Measurements from ENCODE around the gene MAGI3.
"Not testable (repeated sequence)": the region's sequence is repeated elsewhere in the genome, so short reads cannot be mapped to it uniquely, and the experiment has no call there.

Gene MAGI3

DNA sequence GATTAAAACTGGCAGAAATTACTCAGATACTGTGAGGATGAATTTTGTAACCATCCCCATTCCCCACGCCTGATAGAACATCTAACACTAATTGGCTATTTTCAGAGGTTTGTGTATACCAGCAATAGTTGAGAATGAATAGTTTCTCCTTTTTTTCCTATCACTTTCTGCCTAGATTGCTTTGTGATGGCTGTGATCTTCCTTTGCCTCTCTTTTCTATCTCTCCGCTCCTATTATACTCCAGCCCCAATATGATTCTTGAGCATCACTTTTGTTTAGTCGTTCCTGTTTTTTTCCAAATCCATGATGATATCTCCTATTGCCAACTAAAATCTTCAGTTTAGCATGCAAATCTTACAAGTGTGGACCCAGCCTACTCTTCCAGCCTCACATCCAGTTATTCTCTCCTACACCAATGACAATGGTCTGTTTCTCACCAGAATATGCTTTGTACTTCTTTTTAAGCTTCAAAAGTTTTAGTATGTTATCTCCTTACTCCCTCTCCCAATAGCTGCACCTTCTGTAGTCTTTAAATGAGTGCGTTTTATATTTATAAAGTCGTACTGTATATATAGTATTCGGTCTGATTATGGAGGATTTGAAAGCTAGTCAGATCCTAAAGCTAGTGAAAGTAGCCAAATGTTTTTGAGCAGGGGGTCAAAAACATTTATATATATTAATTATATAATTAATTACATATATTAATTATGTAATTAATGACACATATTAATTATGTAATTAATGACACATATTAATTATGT, 25.2 kb downstream of the MAGI3 start:
- TF ChIP-seq POLR2A (IDR thresholded peaks at IDR 0.05; ENCODE audit: low read length) (no peak), GATA1 (IDR thresholded peaks at IDR 0.05; ENCODE audit: low read depth, low read length) (no peak)
- no peak for DNase-seq

DNA sequence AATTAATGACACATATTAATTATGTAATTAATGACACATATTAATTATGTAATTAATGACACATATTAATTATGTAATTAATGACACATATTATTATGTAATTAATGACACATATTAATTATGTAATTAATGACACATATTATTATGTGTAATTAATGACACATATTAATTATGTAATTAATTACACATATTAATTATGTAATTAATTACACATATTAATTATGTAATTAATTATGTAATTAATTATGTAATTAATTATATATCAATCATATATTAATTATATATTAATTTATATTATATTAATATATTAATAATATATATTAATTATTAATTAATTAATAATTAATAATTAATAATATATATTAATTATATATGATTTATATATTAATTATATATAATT, 25.8 kb downstream of the MAGI3 start:
- not testable (repeated sequence) for DNase-seq

DNA sequence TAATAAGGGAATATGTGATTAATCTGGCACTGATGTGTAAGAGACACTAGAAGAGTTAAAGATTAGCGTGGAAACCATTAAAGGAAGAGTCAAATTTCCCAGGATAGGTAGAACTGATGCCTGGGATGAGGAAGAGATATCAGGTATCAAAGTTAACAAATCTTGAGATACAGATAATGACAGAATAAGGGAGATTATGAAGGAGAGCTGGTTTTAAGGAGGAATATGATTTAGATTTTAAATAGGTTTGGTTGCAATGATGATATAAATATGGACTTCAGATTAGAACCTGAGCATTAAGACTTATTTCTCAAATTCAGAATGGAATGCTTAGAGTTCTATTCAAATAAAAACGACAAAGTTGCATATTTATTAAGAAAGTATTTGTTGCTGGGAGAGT, 26.2 kb downstream of the MAGI3 start:
- TF ChIP-seq GATA1 (IDR thresholded peaks at IDR 0.05; ENCODE audit: low read depth, low read length) (no peak), POLR2A (IDR thresholded peaks at IDR 0.05; ENCODE audit: low read length) (no peak)
- DNase-seq, result no peak

DNA sequence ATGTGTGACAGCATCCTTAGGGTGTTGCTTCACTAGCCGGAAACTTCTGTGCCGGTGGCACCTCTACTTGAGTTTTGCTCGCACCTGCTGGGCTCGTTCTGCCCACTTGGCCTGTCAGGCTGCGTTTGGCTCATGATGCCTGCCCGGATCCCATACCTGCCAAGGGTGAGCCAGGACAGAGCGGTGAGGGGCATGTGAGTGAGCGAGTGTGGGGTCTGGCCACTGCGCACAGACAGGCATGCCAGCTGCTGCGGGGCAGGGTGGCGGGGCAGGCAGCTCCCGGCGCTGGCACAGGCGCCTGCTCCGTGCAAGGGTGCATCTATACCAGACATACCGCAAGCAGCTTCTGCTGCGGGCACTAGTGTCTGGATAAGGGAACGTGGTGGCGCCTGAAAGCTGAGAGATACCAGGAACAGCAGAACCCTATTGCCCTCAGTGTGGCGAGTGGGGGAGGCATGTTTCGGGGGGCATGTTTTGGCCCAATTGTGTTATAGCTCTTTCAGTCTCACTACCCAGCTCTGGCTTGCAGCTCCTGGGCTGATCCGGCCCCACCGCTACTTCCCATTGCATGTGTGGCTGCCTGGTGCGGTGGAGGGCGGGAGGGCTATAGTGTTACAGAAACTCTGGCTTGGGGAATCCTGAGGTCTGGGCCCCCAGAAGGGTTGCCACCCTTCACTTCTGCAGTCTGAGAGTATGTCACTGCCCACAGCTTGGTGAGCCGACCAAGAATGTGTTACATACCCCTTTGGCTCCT, 32.2 kb downstream of the MAGI3 start:
- TF ChIP-seq POLR2A (IDR thresholded peaks at IDR 0.05; ENCODE audit: low read length), result no peak
- TF ChIP-seq GATA1 (IDR thresholded peaks at IDR 0.05; ENCODE audit: low read depth, low read length), result no peak
- DNase-seq, result no peak

DNA sequence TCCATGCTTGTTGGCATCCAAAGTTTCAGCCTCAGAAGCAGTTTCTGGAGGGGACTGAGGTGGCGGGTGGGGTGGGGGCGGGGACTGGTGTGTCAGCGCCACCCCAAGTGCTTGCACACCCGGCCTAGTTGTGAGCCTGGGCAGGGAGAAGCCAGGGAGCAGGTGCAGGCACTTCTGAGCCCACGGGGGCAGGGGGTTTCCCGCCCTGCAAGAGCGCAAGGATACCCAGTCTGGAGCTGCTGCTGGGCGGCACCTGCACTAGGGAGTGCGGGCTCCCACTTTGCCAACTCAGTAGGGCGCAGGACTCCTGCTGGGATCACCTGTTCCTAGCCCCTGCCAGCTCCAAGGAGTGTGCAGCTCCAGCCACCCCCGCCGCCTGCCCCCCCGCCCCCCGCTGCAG, 33.5 kb downstream of the MAGI3 start:
- DNase-seq, result no peak
- TF ChIP-seq GATA1 (IDR thresholded peaks at IDR 0.05; ENCODE audit: low read depth, low read length), result no peak
- TF ChIP-seq POLR2A (IDR thresholded peaks at IDR 0.05; ENCODE audit: low read length), result no peak

DNA sequence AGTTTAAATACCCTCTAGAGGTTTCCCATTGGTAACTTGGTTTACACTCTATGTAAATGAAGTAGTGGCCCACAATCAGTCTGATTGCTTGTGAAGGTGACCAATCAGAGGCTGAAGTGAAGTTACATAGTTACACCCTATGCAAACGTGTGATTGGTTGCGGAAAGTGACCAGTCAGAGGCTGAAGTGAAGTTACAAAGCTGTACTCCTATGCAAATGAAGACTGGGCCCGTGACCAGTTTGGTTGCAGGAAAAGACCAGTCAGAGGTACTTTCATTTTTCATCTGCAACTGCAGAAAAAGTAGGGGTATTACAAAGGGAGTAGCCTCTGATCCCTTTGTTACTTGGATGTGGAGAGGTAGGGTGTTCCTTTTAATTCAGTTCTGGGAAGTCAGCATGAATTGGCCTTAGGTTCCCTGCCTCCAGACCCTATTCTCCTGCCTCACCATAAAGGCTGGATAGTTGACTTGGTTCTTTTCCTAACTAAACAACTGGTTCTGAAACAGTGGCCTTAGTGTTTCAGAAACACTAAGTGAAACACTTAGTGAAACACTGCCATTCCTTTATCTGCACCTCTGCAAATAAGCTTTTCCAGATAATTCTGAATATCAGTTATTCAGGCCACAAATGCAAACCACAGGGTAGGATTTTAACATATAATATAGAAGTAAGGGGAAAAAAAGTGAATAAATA, 39.3 kb downstream of the MAGI3 start:
- peak; percentile 47 to 67 for DNase-seq
- TF ChIP-seq GATA1 (IDR thresholded peaks at IDR 0.05; ENCODE audit: low read depth, low read length), result no peak
- no peak for TF ChIP-seq POLR2A (IDR thresholded peaks at IDR 0.05; ENCODE audit: low read length)

DNA sequence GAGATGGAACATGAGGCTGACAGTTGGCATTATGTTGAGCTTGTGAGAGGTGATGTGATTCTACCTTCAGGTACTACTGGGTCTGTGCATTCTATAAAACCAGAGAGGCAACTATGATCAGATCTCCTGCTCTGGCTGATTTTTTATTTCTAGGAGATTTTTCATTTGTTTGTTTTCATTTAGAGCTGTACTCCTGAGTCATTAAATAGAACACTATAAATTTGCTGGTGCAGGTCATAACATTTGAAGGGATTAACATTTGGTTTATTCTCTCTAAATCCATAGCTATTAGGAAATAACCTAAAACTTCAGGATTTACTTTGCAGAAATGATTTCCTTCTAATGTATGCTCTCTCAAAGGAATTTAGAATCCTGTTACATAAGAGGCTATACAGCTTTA, 42.9 kb downstream of the MAGI3 start:
- TF ChIP-seq POLR2A (IDR thresholded peaks at IDR 0.05; ENCODE audit: low read length) (no peak), GATA1 (IDR thresholded peaks at IDR 0.05; ENCODE audit: low read depth, low read length) (no peak)
- DNase-seq, result no peak

DNA sequence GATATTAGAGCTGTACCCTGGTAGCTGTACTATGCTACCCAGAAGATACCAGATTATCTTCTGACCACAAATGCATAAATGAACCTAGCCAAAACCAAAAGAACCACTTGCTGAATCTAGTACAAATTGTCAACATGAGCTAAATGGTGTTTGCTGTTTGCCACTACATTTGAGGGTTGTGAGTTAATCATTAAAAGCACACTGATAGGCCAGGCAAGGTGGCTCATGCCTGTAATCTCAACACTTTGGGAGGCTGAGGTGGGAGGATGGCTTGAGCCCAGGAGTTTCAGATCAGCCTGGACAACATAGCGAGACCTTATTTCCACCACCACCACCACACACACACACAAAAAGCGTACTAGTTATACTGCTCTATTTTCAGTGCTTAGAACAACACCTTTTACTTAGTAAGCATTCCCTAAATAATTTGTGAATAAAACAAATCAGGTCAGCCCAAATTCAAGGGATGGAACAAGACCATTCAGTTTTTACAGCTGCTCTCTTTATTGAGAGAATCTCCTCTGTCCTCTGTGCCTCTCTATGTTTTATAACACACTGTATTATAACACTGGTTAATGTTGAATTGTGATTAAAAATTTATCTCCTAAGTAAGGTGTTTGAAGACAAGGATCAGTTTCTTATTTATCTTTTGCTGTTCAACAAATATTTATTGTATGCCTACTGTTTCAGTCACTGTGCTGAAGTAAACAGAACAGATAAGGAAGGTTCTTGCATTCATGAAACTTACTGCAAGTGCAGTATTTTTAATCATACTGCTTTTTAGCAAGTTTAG, 44.0 kb downstream of the MAGI3 start:
- no peak for DNase-seq
- TF ChIP-seq POLR2A (IDR thresholded peaks at IDR 0.05; ENCODE audit: low read length) (no peak), GATA1 (IDR thresholded peaks at IDR 0.05; ENCODE audit: low read depth, low read length) (no peak)

DNA sequence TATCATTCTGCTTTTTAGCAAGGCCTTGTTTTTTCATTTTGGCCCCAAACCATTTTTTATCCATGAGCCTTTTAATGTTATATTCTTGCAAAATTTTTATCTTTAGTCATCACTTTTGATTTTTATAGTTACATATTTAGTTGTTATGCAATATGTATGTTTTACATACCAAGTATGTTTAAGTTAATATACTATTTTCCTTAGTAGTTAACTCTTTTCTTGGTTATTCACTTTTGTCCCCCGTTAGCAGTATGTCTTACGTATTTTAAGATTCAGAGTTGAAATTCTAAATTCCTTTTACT, 44.5 kb downstream of the MAGI3 start:
- DNase-seq, result no peak
- TF ChIP-seq GATA1 (IDR thresholded peaks at IDR 0.05; ENCODE audit: low read depth, low read length), result no peak
- no peak for TF ChIP-seq POLR2A (IDR thresholded peaks at IDR 0.05; ENCODE audit: low read length)

DNA sequence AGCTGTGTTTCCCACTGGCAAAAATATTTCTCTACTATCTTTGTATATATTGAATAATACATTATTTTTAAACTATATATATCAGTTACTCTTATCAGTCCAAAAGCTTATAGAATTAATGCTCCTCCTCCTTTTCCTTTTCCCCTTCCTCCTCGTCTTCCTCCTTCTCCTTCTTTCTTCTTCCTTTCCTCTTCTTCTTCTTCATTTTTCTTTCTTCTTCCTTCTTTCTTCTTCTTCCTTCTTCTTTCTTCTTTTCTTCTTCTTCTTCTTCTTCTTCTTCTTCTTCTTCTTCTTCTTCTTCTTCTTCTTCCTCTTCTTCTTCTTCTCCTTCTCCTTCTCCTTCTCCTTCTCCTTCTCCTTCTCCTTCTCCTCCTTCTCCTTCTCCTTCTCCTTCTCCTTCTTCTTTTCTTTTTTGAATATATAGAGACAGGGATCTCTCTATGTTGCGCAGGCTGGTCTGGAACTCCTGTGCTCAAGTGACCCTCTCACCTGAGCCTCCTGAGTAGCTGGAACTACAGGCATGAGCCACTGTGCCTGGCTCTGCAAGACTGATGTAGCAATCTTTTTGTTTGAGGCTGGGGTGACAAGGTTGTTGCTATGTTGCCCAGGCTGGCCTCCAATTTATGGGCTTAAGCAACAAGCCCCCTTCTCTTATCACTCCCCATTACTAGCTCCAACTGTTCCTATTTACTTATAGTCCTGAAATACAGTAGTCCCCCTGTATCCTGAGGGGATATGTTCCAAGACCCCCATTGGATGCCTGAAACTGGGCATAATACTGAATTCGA, 47.4 kb downstream of the MAGI3 start:
- TF ChIP-seq POLR2A (IDR thresholded peaks at IDR 0.05; ENCODE audit: low read length), result no peak
- no peak for TF ChIP-seq GATA1 (IDR thresholded peaks at IDR 0.05; ENCODE audit: low read depth, low read length)
- no peak for DNase-seq

DNA sequence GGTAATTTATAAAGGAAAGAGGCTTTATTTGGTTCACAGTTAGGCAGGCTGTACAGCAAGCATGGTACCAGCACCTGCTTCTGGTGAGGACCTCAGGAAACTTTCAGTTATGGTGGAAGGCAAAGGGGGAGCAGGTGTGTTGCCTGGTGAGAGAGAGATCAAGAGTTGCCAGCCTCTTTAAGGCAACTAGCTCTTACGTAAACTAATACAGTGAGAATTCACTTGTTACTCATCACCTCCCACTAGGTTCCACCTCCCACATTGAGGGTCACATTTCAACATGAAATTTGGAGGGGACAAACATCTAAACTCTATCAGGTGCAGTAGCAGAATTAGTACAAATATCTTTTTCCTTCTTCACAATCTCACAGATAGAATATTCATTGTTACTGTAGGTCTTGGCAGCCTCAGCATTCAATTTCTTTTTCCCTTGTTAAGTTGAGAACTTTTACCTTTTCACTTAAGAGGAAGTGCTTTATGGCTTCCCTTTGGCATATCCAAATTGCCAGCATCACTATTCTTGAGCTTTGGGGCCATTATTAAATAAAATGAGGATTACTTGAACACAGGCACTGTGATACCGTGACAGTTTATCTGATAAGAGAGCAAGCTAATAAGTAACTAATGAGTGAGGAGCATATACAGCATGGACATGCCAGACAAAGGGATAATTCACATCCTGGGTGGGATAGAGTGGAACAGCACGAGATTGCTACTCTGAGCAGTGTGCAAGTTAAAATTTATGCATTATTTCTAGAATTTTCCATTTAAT, 48.4 kb downstream of the MAGI3 start:
- DNase-seq, result no peak
- no peak for TF ChIP-seq GATA1 (IDR thresholded peaks at IDR 0.05; ENCODE audit: low read depth, low read length)
- no peak for TF ChIP-seq POLR2A (IDR thresholded peaks at IDR 0.05; ENCODE audit: low read length)

DNA sequence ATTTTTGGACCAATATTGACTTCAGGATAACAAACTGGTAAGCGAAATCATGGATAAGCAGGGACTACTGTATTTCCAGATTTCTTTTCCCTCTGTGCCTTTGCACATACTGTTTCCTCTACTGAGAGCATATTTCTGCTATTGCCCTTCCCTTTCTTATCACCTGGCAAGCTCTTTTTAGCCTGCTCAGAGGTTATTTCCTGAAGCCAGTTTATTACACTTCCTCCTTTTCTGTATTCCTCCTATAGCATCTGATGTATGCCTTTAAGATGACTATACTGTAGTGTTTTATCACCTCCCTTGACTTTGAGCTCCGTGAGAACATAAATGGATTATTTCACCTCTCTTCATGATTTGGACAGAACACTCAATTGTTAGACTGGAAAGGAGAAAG, 49.0 kb downstream of the MAGI3 start:
- no peak for TF ChIP-seq GATA1 (IDR thresholded peaks at IDR 0.05; ENCODE audit: low read depth, low read length)
- TF ChIP-seq POLR2A (IDR thresholded peaks at IDR 0.05; ENCODE audit: low read length), result no peak
- DNase-seq, result no peak

DNA sequence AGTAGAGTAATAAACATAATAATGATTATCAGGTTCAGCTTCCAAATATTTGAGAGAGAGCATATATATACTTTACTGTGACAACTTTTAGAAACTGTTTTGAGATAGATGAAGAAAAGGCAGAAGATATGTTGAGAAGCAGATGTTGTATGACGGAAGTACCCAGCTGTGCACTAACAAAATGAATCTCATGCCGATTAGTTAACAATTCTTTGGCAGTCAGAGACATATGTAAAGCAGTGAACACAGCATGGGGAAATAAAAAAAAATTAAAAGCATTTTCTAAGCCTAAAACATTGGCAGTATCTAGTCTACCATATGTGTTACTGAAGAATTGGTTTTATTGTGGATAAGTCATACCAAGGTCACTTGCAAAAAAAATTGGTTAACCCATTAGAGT, 51.8 kb downstream of the MAGI3 start:
- TF ChIP-seq POLR2A (IDR thresholded peaks at IDR 0.05; ENCODE audit: low read length) (no peak), GATA1 (IDR thresholded peaks at IDR 0.05; ENCODE audit: low read depth, low read length) (no peak)
- DNase-seq, result no peak

Data from erythroblast (primary cell).